Fibroblast of pulmonary artery (primary cell): ENCODE data around the gene E2F1.

Experiments used
- DNase-seq: peaks from one replicate; pipeline ENCODE4 v3.0.0-alpha.2; 2010; ENCODE audit warnings: low read depth
- H3K4me3 ChIP-seq: replicated peaks from 2 replicates; pipeline ENCODE4 v1.5.1; 2011; ENCODE audit warnings: low read depth, mild to moderate bottlenecking, control low read depth, low read length, moderate library complexity
- TF ChIP-seq, protein P1 (sequence below): IDR thresholded peaks from 2 replicates; pipeline ENCODE4 v1.5.1; 2011; ENCODE audit warnings: mild to moderate bottlenecking, control low read depth, low read length, inconsistent platforms; ENCODE audit errors: missing control alignments

The E2F1 gene

DNA sequence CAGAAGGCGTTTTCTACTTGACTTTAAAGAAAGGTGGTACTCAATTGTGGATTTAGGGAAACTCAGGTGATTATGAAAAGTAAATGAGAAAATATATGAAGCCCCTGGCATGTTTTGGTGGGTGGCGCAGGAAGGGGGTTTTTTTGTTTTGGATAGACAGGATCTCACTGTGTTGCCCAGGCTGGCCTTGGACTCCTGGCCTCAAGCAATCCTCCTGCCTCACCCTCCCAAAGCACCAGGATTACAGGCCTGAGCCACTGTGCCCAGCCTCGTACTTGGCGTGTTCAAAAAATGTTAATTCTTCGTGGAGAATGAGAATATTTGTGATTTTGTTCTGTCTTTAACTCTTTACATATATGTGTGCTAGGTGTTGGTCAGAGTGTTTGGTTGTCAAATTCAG lies 56.2 kb downstream of the E2F1 start:
- no peak for DNase-seq
- TF ChIP-seq, protein P1, sequence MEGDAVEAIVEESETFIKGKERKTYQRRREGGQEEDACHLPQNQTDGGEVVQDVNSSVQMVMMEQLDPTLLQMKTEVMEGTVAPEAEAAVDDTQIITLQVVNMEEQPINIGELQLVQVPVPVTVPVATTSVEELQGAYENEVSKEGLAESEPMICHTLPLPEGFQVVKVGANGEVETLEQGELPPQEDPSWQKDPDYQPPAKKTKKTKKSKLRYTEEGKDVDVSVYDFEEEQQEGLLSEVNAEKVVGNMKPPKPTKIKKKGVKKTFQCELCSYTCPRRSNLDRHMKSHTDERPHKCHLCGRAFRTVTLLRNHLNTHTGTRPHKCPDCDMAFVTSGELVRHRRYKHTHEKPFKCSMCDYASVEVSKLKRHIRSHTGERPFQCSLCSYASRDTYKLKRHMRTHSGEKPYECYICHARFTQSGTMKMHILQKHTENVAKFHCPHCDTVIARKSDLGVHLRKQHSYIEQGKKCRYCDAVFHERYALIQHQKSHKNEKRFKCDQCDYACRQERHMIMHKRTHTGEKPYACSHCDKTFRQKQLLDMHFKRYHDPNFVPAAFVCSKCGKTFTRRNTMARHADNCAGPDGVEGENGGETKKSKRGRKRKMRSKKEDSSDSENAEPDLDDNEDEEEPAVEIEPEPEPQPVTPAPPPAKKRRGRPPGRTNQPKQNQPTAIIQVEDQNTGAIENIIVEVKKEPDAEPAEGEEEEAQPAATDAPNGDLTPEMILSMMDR, result no peak
- H3K4me3 ChIP-seq, result no peak overlapping the region

DNA sequence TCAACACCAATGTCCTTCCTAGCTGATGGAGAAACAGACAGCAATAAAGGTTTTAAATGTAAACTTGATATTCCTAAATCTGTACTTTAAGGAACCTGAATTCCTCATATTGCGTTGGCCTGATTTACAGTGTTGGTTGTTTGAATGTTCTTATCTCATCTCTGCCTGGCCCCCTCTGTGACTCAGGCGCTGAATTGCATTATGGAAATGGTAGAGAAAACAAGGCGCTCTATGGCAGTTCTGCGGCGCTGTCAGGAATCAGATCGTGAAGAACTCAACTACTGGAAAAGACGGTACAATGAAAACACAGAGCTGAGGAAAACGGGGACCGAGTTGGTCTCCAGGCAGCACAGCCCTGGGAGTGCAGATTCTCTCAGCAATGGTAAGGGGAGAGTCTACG lies 56.7 kb downstream of the E2F1 start:
- TF ChIP-seq, protein P1, result no peak
- DNase-seq, result no peak
- no peak overlapping the region for H3K4me3 ChIP-seq

DNA sequence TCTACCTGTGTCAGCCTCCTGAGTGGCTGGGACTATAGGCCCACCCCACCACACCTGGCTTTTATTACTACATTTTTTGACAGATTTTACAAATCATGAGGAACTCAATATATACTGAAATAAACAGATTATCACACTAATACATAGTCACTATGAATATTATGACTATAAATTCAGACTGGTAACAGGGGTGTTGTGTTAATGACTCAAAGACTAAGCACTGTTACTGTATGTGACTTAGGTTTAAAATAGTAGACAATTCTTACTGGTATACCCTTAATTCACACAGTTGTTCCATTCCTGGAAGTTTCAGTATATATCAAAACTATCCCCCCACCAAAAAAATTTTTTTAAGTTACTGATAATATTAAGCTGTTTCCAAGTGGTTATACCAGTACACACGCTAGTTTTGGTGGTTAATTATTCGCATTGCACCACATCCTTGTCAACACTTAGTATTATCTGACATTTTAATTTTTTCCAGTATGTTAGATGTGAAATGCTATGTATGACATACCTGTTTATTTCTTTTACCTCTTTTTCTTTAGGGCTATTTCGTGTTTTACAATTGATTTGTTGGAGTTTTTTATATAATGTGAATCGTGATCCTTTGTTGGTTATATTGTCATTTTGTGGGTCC lies 58.5 kb downstream of the E2F1 start:
- no peak overlapping the region for H3K4me3 ChIP-seq
- no peak for DNase-seq
- TF ChIP-seq, protein P1, result no peak

DNA sequence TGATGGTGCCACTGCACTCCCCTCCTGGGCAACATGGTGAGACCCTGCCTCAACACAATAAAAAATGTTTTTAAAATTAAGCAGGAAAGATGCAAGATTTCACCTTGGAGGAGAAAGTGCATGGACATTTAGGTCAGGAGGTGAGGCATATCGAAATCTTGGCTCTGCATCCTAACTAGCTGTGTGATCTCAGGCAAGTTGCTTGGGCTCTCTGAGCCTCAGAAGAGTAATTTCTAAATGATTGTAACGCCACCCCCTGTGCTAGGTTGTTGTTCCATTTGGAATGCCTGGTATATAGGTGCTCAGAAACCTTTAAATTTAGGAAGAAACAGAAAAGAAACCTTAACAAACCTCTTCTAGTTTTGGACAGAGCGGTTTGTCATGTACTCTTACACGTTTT lies 60.0 kb downstream of the E2F1 start:
- TF ChIP-seq, protein P1, result no peak
- H3K4me3 ChIP-seq, result no peak overlapping the region
- no peak for DNase-seq
